HG03097 (cell line): Measurements from ENCODE around the gene OBSCN.
"Not testable (repeated sequence)": the region's sequence is repeated elsewhere in the genome, so short reads cannot be mapped to it uniquely, and the experiment has no call there.

Source experiments
- ATAC-seq: cut with Tn5 transposase; IDR thresholded peaks from one replicate; pipeline ENCODE4 v1.9.1; 2021; ENCODE audit not compliant: unreplicated experiment, low FRiP score

The OBSCN gene

GRCh38 chr1:228211531-228212414, 3.9 kb downstream of the OBSCN start:
- no peak for ATAC-seq

- no peak for ATAC-seq
These were observed 4.6 kb downstream of the OBSCN start for GRCh38 chr1:228212415-228212965.

DNA sequence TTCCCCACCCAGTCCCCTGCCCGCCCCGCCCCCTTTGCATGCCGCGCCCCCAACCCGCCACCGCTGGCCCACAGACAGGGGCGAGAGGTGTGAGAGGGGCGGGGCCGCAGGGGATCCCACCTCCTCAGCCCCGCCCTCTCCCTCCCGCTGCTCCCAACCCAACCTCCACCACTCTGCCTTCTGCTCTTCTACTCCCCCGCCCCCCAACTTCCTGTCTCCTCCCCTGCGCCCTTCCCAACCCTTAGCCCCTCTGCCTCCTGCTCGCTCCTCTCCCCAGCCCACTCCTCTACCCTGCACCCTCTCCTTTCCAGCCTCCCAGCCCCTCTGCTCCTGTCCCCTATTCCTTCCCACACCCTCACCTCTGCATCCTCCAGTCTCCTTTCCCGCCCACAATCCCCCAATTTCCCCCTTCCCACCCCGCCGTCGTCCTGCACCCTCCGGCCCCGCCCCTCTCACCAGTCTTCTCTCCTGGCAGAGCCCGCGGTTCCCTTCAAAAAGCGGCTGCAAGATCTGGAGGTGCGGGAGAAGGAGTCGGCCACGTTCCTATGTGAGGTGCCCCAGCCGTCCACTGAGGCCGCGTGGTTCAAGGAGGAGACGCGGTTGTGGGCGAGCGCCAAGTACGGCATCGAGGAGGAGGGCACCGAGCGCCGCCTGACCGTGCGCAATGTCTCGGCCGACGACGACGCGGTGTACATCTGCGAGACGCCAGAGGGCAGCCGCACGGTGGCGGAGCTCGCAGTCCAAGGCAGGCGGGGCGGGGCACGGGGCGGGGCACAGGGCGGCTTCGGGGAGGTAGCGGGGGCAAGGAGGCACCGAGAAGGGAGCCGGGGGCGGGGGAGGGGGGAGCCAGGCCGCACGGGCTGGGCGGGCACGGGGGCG, 5.4 kb downstream of the OBSCN start:
- ATAC-seq, result peak; percentile 86

DNA sequence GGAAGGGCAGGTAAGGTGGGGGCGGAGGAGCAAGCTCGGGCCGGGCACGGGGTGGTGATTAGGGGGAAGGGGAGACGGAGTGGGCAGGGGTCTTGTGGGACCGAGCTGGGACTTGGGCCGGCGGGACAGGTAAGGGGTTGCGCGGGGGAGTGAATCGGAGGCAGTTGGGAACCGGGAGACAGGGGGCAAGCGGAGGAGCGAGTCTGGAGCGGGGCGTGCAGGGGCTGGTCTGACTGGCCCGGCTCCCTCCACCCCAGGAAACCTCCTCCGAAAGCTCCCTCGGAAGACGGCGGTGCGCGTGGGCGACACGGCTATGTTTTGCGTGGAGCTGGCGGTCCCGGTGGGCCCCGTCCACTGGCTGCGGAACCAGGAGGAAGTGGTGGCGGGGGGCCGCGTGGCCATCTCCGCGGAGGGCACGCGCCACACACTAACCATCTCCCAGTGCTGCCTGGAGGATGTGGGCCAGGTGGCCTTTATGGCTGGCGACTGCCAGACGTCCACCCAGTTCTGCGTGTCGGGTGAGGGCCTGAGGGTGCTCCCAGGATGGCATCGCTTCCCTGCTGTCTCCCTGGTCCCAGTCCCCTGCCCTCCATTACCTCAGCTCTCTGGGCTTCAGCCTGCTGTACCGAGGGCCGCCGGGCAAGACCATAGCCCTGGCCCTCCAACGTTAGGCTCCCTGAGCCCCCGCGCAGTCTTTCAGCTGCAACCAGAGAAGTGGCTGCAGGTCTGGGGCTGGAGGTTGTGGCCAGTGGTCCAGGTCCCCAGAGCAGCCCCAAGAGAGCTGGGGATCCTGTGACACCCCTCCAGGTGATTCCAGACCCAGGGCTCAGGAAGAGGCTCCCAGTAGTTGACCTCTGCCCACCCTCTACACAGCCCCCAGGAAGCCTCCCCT, 6.3 kb downstream of the OBSCN start:
- no peak for ATAC-seq

- ATAC-seq, result no peak
These were observed 7.2 kb downstream of the OBSCN start for GRCh38 chr1:228214921-228215662.

DNA sequence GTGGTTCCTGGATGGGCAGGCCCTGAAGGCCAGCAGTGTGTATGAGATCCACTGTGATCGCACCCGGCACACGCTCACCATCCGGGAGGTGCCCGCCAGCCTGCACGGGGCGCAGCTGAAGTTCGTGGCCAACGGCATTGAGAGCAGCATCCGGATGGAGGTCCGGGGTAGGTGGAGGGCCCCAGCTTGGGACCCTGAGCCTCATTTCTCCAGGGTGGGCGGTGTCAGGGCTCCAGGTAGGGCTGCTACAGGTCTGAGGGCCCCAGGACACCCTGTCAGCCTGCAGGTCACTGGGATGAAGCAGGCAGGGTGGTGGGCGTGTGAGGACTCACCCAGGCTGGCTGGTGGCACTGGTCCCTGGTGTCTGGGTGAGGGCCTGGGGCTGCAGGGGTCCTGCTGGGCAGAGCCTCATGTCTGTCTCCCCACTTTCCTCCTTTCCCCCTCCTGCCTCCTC, 7.8 kb downstream of the OBSCN start:
- ATAC-seq, result no peak

GRCh38 chr1:228216371-228217320, 8.8 kb downstream of the OBSCN start:
- ATAC-seq, result no peak

DNA sequence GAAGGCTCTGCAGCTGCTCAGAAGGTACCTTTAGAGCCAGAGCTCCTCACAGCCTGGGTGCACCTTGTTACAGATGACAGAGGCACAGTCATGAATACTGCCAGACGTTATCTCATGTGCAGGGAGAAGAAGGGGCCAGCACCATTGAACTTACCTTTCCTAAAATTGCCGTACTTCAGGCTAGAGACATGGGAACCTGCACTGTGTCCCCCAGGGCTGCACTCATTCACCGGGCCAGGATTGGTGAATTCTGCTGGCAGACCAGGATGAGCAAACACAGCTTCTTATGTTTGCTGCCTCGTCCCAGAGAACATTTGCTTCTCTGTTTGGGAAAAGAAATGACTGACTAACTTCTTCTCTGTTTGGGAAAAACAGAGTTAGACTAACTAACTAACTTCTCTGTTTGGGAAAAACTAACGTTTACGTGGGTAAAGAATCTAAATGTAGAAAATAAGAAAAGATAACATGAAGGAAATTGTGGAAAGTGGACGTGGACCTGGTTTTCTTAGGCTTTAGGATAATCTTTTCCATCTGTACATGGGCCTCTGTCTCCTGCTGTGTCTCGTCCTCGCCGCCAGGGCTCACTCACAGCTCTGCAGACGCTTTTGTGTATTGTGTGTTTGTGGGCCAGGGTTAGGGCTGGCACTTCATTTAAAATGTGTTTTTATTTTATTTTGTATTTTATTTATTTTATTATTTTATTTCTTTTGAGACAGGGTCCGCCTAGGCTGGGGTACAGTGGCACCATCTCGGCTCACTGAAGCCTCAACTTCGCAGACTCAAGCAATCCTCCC, 9.9 kb downstream of the OBSCN start:
- ATAC-seq, result no peak

DNA sequence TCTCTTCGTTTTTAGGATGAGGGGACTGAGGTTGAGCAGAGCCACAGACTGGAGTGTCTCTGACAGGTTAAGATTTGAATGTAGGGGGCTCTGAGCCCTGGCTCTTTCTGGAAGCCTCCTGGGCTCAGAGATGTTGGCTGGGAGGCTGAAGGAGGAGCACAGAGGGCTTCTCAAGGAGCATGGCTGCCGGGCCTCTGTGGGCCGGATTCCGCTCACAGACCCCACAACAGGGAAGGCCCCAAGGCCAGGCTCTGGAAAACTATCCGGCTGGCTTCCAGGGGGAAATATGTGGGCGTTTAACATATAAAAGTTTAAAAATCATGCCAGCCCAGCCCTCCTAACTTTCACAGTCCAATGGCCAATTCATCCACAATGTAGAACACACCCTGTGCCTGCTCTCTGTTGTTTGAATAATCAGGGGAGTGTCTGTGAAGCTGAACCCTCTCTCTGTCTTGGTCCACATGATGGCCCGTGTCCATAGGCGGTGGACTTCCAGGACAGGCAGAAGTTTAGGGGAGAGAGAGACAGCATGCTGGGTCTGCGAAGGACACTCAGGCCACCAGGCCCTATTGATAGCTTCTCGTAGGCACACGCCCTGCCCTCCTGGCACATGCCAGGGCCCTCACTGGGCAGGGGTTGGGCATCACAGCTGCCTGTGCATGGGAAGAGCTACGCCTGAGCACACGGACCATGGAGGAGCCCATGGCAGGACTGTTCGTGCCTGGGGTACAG, 10.8 kb downstream of the OBSCN start:
- no peak for ATAC-seq

GRCh38 chr1:228219245-228219961, 11.6 kb downstream of the OBSCN start:
- ATAC-seq, result no peak

DNA sequence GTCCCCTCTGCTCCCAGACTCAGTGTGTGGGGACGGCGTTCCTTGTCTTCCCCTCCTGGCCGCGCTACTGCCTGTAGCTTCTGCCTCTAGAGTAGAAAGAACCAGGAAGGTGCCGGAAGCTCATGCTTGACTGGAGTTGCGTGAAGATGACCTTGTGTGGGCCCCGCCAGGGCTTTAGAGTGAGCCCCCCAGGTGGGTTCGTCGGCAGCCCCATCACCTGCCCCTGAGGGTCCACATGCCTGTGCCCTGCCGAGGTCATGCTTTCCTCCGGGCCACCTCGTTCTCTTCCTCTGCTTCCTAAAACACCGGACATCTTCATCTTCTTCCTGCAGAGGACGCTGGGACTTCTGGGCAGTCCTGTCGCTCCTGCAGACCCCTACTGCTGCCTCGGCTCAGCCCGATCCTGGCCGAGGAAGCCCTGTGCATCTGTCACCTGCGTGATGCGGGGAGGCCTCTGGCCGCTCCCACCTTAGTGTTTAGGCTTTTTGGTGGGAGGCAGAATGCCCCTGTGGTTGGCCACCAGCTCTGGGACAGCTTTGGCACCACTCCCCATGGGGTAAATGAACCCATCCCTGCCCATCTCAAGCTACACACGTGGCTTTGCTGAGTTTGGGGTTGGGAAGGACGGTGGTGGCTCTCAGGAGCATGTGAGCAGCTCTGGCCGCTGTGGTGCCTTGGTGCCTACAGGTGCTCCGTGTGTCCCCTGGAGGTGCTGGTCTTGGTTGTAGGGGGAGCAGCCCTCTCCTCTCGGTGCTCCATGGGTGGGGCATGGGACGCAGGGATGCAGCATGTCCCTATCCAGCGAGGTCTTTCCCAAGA, 12.3 kb downstream of the OBSCN start:
- ATAC-seq, result no peak

DNA sequence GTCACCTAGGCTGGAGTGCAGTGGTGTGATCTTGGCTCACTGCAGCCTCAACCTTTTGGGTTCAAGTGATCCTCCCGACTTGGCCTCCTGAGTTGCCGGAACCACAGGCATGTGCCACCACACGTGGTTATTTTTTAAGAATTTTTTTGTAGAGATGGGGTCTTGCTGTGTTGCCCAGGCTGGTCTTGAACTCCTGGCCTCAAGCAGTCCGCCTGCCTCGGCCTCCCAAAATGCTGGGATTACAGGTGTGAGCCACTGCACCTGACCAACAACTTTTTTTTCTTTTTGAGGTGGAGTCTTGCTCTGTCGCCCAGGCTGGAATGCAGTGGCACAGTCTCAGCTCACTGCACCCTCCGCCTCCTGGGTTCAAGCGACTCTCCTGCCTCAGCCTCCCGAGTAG, 13.3 kb downstream of the OBSCN start:
- not testable (repeated sequence) for ATAC-seq

- no peak for ATAC-seq
These were observed 14.7 kb downstream of the OBSCN start for GRCh38 chr1:228222548-228222947.

DNA sequence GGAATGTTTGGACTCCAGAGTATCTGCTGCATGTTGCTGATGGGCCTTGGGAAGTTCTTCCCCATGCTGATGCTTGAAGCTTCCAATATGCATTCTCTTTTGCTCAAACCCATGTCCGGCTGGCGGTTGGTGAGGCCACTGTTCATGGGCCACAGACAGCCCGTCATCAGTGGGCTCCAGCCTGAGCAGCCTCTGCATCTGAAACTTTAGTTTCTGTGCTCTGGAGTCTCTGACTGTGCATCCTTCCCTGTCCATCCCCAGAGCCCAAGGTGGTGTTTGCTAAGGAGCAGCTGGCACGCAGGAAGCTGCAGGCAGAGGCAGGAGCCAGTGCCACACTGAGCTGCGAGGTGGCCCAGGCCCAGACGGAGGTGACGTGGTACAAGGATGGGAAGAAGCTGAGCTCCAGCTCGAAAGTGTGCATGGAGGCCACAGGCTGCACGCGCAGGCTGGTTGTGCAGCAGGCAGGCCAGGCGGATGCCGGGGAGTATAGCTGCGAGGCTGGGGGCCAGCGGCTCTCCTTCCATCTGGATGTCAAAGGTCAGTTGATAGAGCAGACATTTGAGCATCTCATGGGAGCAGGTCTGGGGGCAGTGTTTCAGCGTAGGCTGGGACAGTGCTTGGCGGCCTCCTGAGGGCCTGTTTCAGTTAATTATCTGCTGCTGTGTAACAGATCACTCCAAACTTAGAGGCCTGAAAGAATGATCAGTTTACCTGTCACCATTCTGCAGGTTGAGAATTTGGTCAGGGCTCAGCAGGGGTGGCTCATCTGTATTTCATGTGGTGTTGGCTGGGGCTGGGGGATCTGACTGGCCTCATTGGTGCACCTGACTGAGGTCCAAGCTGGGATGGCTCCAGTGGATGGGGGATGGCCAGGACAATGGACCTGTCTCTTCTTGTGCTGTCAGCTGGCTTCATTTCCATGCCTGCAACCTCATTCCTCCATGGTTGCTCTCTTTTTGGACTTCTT, 16.6 kb downstream of the OBSCN start:
- no peak for ATAC-seq
